SK-N-SH treated with all-trans-retinoic acid at 6 μM for 48 hours (cell line): Measurements from ENCODE around the gene MOV10L1.

Experiments used
- CSRNP3 ChIP-seq: fragments of 250-450 bp; sonication (Bioruptor Pico); IDR thresholded peaks from 2 replicates; pipeline ENCODE4 v1.5.1; 2021; ENCODE audit warnings: mild to moderate bottlenecking, moderate library complexity
- ESRRG ChIP-seq: fragments of 250-450 bp; sonication (Bioruptor Pico); IDR thresholded peaks from 2 replicates; pipeline ENCODE4 v1.6.1; 2021; ENCODE audit warnings: mild to moderate bottlenecking
- GLIS3 ChIP-seq: fragments of 250-450 bp; sonication (Bioruptor Pico); IDR thresholded peaks from 2 replicates; pipeline ENCODE4 v1.5.0; 2020; ENCODE audit warnings: mild to moderate bottlenecking, moderate library complexity
- ISL1 ChIP-seq: fragments of 250-450 bp; sonication (Bioruptor Pico); IDR thresholded peaks from 2 replicates; pipeline ENCODE4 v2.1.2; 2022; ENCODE audit warnings: mild to moderate bottlenecking, moderate library complexity
- OSR1 ChIP-seq: fragments of 250-450 bp; sonication (Bioruptor Pico); IDR thresholded peaks from 2 replicates; pipeline ENCODE4 v1.8.0; 2022; ENCODE audit warnings: moderate library complexity, mild to moderate bottlenecking, inconsistent platforms
- PPARA ChIP-seq: fragments of 250-450 bp; sonication (Bioruptor Pico); IDR thresholded peaks from 2 replicates; pipeline ENCODE4 v1.5.0; 2020; ENCODE audit warnings: mild to moderate bottlenecking, borderline replicate concordance
- RARB ChIP-seq: fragments of 250-450 bp; sonication (Bioruptor Pico); IDR thresholded peaks from 2 replicates; pipeline ENCODE4 v1.8.0; 2021; ENCODE audit warnings: mild to moderate bottlenecking, moderate library complexity
- TCF4 ChIP-seq: fragments of 250-450 bp; sonication (Bioruptor Pico); IDR thresholded peaks from 2 replicates; pipeline ENCODE4 v1.8.0; 2021; ENCODE audit warnings: mild to moderate bottlenecking, moderate library complexity, borderline replicate concordance
- ZFP3 ChIP-seq: fragments of 250-450 bp; sonication (Bioruptor Pico); IDR thresholded peaks from 2 replicates; pipeline ENCODE4 v1.5.0; 2020; ENCODE audit warnings: mild to moderate bottlenecking, moderate library complexity
- ZNF565 ChIP-seq: fragments of 450-650 bp; formaldehyde crosslinking; conservative IDR thresholded peaks from 2 replicates; pipeline ENCODE4 v1.5.0; 2020; ENCODE audit warnings: low read depth, mild to moderate bottlenecking, moderate library complexity
- ZNF70 ChIP-seq: fragments of 450-650 bp; formaldehyde crosslinking; IDR thresholded peaks from 2 replicates; pipeline ENCODE4 v1.5.0; 2020; ENCODE audit warnings: mild to moderate bottlenecking, moderate library complexity
- ZNF8 ChIP-seq: fragments of 450-650 bp; formaldehyde crosslinking; IDR thresholded peaks from 2 replicates; pipeline ENCODE4 v1.5.0; 2020; ENCODE audit warnings: mild to moderate bottlenecking, moderate library complexity
- TF ChIP-seq, protein P1 (sequence below): fragments of 250-450 bp; sonication (Bioruptor Pico); IDR thresholded peaks from 2 replicates; pipeline ENCODE4 v1.8.0; 2020; ENCODE audit warnings: mild to moderate bottlenecking, moderate library complexity, borderline replicate concordance

DNA sequence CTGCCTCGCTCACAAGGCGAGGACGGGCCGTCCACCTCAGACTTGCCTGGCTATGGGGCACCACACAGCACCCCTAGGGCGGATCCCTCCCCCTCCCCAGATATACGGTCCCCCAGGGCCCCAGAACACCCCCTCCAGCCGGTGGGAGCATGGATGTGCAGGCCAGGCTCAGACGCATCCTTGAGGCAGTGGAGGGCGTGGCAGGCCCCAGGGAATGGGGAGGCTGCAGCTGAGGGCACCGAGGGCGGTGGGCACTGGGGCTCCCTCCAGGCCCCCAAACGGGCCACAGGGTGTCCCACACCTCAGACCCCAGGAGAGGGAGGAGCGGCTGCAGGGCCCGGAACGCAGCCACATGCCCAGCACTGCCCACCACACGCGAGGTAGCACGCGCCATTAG, 43.8 kb upstream of the MOV10L1 start:
- TF ChIP-seq ZNF70 (CRISPR knock-in tag) = no peak
- TF ChIP-seq, protein P1, sequence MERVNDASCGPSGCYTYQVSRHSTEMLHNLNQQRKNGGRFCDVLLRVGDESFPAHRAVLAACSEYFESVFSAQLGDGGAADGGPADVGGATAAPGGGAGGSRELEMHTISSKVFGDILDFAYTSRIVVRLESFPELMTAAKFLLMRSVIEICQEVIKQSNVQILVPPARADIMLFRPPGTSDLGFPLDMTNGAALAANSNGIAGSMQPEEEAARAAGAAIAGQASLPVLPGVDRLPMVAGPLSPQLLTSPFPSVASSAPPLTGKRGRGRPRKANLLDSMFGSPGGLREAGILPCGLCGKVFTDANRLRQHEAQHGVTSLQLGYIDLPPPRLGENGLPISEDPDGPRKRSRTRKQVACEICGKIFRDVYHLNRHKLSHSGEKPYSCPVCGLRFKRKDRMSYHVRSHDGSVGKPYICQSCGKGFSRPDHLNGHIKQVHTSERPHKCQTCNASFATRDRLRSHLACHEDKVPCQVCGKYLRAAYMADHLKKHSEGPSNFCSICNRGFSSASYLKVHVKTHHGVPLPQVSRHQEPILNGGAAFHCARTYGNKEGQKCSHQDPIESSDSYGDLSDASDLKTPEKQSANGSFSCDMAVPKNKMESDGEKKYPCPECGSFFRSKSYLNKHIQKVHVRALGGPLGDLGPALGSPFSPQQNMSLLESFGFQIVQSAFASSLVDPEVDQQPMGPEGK (CRISPR knock-in tag) = no peak
- TF ChIP-seq ZNF565 (CRISPR knock-in tag) = no peak
- TF ChIP-seq OSR1 (CRISPR knock-in tag) = no peak
- TF ChIP-seq ZFP3 (CRISPR knock-in tag) = no peak
- TF ChIP-seq ZNF8 (CRISPR knock-in tag) = no peak
- TF ChIP-seq ISL1 (CRISPR knock-in tag) = no peak
- no peak for TF ChIP-seq RARB (CRISPR knock-in tag)
- TF ChIP-seq PPARA = no peak
- no peak for TF ChIP-seq TCF4 (CRISPR knock-in tag)
- TF ChIP-seq GLIS3 (CRISPR knock-in tag) = no peak
- no peak for TF ChIP-seq ESRRG (CRISPR knock-in tag)
- TF ChIP-seq CSRNP3 (CRISPR knock-in tag) = no peak
